Activated CD8-positive, alpha-beta memory T cell treated with anti-CD3 and anti-CD28 coated beads, Interleukin-2, amount 50 U/mL, for 24 hours (primary cell): ENCODE data around the gene DMP1.

Experiments used
- DNase-seq: peaks from one replicate; pipeline ENCODE4 v3.0.0-alpha.2; 2020; ENCODE audit errors: extremely low read depth

Gene DMP1, protein sequence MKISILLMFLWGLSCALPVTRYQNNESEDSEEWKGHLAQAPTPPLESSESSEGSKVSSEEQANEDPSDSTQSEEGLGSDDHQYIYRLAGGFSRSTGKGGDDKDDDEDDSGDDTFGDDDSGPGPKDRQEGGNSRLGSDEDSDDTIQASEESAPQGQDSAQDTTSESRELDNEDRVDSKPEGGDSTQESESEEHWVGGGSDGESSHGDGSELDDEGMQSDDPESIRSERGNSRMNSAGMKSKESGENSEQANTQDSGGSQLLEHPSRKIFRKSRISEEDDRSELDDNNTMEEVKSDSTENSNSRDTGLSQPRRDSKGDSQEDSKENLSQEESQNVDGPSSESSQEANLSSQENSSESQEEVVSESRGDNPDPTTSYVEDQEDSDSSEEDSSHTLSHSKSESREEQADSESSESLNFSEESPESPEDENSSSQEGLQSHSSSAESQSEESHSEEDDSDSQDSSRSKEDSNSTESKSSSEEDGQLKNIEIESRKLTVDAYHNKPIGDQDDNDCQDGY

GRCh38 chr4:87649980-87650379, at the start of gene DMP1:
Gene DMP1 (plus strand): TSS chr4:87650280. CDS start chr4:87656493, 6,213 bp downstream.
- DNase-seq: no peak

DNA sequence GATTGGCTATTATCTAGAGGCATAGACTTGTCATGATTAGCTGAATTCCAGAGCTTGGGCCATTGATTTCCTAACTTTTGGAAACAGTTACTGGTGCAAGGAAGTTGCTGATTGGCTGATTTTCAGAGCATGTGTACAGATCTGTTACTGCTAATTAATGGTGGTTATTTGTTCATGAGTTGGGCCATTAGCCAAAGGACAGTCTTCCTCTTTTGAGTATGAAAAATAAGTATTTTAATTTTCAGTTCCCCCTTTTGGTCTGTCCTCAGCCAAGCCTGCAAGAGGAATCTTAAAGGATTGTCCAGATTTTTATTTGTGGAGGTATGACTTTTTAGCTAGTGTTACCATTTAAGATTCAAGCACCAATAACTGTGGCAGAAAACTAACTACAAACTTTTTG, 48.7 kb upstream of the DMP1 start:
- no peak for DNase-seq

GRCh38 chr4:87608229-87608628, 41.9 kb upstream of the DMP1 start, which contains the start of gene DSPP:
Gene DSPP (plus strand): TSS chr4:87608529. CDS start chr4:87610909, 2,380 bp downstream.
- DNase-seq: no peak

DNA sequence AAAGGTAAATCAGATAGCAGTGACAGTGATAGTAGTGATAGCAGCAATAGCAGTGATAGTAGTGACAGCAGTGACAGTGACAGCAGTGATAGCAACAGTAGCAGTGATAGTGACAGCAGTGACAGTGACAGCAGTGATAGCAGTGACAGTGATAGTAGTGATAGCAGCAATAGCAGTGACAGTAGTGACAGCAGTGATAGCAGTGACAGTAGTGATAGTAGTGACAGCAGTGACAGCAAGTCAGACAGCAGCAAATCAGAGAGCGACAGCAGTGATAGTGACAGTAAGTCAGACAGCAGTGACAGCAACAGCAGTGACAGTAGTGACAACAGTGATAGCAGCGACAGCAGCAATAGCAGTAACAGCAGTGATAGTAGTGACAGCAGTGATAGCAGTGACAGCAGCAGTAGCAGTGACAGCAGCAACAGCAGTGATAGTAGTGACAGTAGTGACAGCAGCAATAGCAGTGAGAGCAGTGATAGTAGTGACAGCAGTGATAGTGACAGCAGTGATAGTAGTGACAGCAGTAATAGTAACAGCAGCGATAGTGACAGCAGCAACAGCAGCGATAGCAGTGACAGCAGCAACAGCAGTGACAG, 35.7 kb upstream of the DMP1 start:
- no peak for DNase-seq

DNA sequence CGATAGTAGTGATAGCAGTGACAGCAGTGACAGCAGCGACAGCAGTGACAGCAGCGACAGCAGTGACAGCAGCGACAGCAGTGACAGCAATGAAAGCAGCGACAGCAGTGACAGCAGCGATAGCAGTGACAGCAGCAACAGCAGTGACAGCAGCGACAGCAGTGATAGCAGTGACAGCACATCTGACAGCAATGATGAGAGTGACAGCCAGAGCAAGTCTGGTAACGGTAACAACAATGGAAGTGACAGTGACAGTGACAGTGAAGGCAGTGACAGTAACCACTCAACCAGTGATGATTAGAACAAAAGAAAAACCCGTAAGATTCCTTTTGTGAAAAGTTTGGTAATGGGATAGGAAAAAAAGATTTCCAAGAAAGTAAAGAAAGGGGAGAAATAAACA, 33.8 kb upstream of the DMP1 start:
- no peak for DNase-seq

DNA sequence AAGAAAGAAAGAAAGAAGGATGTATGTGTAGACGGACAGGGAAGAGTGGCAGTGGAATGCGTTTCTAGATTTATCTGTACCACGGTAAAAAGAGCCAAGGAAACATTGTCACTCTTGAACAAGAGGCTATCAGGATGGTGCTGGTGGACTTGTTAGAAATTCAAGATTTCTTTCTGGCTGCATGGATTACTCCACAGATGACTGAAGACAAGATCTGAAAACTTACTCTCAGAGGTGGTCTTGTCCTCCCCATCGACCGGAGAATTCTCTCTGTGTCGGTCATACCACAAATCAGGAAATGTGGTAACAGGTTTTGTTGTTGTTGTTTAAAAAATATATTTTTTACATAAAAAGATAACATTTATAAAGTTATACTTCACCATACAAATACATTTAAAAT, 30.0 kb upstream of the DMP1 start:
- no peak for DNase-seq

GRCh38 chr4:87620491-87620890, 29.6 kb upstream of the DMP1 start:
- DNase-seq: no peak

- DNase-seq: no peak
Observed at GRCh38 chr4:87622303-87622702, 27.8 kb upstream of the DMP1 start.

- DNase-seq: no peak
Observed at GRCh38 chr4:87624698-87625097, 25.4 kb upstream of the DMP1 start.

DNA sequence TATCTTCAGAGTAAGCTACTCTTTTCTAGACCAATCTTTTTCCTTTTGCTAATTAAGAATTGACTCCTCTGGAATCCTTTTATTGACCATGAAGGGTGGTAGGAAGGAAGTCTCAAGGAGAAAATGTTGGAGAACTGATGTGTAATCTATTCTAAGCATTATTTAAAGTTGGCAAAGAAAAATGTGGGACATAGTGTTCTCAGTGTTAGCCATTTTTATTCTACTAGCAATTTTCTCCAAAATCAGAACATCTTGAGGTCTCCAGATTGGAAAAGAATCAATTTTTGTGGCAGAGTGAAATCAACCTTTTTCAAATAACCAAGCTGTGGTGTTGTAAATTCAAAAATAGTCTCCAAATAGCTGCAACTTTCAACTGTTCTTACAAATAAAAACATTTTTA, 18.4 kb upstream of the DMP1 start:
- DNase-seq: no peak

- DNase-seq: no peak
Observed at GRCh38 chr4:87632469-87632868, 17.6 kb upstream of the DMP1 start.

DNA sequence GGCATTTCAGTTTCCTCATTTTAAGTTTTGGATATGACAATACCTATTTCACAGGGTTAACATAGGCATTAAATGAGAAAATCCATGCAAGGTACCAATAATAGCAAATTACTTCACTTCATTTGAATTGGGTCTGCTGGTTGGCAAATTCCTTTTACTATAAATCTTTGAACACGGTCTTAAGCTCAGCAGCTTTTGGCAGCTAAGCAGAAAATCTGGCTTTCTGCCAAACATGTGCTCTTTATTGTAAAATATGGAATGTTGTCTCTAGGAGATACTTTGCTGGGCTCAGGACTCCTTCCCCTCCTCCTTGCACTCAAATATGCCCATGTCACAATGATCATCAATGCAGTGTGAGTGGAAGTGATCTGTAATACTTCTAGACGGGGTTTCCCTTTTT, 16.8 kb upstream of the DMP1 start:
- DNase-seq: no peak

DNA sequence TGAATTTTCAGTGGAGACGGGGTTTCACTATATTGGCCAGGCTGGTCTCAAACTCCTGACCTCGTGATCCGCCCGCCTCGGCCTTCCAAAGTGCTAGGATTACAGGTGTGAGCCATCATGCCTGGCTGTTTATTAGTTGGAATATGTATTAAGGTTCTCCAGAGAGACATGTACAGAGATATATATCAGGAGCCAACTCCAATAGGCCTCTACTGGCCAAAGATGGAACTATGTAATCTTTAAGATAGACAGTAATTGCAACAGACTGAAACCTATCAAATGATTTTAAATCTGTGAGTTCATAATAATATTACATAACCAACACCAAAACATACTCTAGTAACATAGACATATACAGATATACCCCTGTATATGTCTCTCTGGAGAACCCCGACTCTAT, 5.8 kb upstream of the DMP1 start:
- no peak for DNase-seq

- DNase-seq: no peak
Observed at GRCh38 chr4:87650938-87651337, 858 bp downstream of the DMP1 start.

DNA sequence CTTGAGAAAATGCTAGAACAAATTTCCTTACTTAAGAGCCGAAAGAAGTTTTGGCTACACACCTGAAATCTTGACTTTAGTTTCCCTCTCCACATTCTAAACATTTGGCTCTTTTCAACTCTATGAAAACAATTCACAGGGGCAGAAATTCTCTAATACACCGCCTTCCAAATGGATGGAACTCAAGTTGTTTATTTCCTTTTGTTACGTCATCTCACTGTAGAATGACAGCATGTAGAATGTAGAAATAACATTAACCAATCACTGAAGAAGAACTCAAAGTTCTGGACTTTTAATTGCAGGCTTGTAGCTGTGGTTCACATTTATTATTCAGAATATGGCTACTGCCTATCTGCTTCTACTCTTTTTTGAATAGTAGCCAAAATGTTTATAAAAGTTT, 1.9 kb downstream of the DMP1 start:
- DNase-seq: no peak

- DNase-seq: no peak
Observed at GRCh38 chr4:87654487-87655044, 4.5 kb downstream of the DMP1 start.

DNA sequence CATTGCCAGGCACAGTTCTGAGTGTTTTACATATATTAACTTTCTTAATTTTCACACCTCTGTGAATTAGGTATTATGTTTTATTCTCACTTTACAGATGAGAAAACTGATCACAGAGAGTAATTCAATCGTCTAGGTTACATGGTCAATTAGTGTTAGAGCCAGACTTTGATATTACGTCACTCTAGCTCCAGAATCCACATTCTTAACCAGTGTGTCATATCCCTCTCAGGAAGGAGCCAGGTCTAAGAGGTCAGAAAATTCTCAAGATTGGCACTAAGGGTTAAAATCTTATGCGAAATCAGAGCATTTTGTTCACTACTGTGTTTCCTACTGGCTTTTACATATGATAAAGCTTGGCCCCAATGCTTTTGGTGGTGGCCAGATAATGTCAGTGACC, 7.4 kb downstream of the DMP1 start:
- DNase-seq: no peak

DNA sequence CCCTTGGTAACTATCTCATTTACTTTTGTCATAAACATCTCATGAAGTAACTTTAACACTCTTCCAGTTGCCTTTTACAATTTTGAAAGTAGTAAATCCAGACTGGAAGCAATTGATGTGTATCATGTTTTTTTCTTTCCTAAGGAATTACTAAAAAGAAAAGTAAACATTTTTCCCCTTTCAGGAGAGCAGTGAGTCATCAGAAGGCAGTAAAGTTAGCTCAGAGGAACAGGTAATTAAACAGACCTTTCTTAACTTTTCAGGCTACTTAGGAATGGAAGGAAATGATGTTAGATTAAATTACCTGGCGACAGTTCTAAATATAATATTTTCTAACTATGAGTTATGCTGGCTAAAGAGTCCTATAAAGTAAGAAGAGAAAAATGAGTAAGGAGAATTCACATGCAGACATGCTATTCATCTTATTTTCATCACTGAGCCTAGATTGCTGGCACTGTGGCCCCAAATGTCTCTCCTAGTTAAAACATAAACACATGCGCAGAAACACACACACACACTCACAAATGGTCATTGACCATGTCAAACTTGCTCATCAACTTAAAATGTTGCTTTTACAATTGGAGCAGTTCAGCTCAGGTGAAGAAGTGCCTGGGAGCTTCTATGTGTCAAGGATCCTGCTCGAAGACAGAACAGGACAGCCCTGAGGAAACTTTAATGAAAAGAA, 9.3 kb downstream of the DMP1 start:
- no peak for DNase-seq

GRCh38 chr4:87662871-87663270, 12.8 kb downstream of the DMP1 start:
- no peak for DNase-seq

DNA sequence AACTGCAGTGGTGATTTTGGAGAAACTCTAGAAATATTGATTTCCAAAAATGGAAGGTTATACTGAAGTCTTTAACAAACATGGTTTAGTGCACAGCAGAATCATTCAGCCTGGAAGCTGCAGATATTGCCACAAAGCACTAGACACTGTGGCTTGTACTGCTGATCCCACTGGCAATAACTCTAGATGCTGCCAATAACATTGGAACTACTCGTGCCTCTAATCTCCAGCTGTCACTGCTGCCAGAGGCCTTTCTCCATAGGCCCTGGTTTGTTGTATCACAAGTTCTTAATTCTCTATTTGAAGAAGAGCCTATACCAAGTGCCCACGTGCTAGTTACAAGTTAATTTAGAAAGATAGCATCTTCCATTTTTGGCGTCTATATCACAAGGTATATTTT, 19.3 kb downstream of the DMP1 start:
- no peak for DNase-seq

DNA sequence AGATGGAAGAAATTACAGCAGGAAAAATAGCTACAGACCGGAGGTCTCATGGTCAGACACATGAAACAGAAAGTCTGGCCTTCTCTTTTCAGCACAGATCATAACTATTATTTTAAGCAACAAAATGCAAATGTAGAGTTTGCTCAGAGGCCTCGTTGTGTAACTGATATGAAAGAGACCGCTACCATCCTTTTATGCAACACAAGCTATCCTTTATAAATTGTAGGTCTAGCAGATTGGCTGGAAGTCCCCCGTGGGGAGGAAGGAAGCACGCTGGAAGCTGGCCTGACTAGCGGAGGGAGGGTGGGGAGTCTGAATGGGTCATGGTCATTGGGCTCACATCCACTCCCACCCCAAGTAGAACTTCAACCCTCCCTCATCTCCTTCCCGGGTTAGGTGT, 27.7 kb downstream of the DMP1 start:
- no peak for DNase-seq

GRCh38 chr4:87679449-87680169, 29.5 kb downstream of the DMP1 start:
- DNase-seq: no peak
